Stimulated activated CD8-positive, alpha-beta memory T cell treated with anti-CD3 and anti-CD28 coated beads, Interleukin-7, amount 100 ng/mL, for 1 hour (primary cell): ENCODE results near the gene APLP2.
"Not testable (repeated sequence)": the region's sequence is repeated elsewhere in the genome, so short reads cannot be mapped to it uniquely, and the experiment has no call there.

ENCODE experiments used
- DNase-seq, 2 donors: peaks; one replicate each; pipeline ENCODE4 v3.0.0-alpha.2; 2020; ENCODE audit warnings: low read depth in 2 of 2

APLP2 gene

DNA sequence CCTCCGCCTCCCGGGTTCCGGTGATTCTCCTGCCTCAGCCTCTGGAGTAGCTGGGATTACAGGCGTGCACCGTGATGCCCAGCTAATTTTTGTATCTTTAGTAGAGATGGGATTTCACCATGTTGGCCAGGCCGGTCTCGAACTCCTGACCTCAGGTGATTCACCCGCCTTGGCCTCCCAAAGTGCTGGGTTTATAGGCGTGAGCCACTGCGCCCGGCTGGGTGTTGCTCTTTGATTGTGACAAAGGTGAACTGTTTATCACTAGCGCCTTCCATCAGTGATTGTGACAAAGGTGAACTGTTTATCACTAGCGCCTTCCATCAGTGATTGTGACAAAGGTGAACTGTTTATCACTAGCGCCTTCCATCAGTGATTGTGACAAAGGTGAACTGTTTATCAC lies 123.9 kb downstream of the APLP2 start:
- not testable (repeated sequence) for DNase-seq
